K562 (cell line): ENCODE measurements around the gene SND1.

Source experiments
- EZH2 ChIP-seq: IDR thresholded peaks from 2 replicates; pipeline ENCODE4 v1.6.1; 2012; ENCODE audit warnings: low read depth, mild to moderate bottlenecking, inconsistent platforms, low read length, borderline replicate concordance
- FOXM1 ChIP-seq, 2 experiments: fragments of 450-650 bp in 1 of 2; sonication (generic) in 1 of 2; formaldehyde crosslinking in 1 of 2; IDR thresholded peaks; 2 replicates each; pipeline versions ENCODE4 v1.6.1 to v1.9.0; 2017 to 2022; ENCODE audit warnings: low read depth in 2 of 2, mild to moderate bottlenecking in 2 of 2, missing genetic modification reagents in 1 of 2, moderate library complexity in 1 of 2
- IRF2 ChIP-seq: sonication (generic); formaldehyde crosslinking; IDR thresholded peaks from 2 replicates; pipeline ENCODE4 v1.8.1; 2022; ENCODE audit warnings: mild to moderate bottlenecking, missing genetic modification reagents
- MEF2A ChIP-seq: IDR thresholded peaks from 2 replicates; pipeline ENCODE4 v1.6.1; 2011; ENCODE audit warnings: low read depth, mild to moderate bottlenecking, low read length, moderate library complexity; ENCODE audit not compliant: control insufficient read depth
- TAF1 ChIP-seq: IDR thresholded peaks from 2 replicates; pipeline ENCODE4 v1.6.1; 2011; ENCODE audit warnings: mild to moderate bottlenecking, low read length, moderate library complexity; ENCODE audit not compliant: insufficient read depth, control insufficient read depth, severe bottlenecking; ENCODE audit errors: extremely low read depth
- ZBED1 ChIP-seq: IDR thresholded peaks from 2 replicates; pipeline ENCODE4 v1.6.1; 2014

DNA sequence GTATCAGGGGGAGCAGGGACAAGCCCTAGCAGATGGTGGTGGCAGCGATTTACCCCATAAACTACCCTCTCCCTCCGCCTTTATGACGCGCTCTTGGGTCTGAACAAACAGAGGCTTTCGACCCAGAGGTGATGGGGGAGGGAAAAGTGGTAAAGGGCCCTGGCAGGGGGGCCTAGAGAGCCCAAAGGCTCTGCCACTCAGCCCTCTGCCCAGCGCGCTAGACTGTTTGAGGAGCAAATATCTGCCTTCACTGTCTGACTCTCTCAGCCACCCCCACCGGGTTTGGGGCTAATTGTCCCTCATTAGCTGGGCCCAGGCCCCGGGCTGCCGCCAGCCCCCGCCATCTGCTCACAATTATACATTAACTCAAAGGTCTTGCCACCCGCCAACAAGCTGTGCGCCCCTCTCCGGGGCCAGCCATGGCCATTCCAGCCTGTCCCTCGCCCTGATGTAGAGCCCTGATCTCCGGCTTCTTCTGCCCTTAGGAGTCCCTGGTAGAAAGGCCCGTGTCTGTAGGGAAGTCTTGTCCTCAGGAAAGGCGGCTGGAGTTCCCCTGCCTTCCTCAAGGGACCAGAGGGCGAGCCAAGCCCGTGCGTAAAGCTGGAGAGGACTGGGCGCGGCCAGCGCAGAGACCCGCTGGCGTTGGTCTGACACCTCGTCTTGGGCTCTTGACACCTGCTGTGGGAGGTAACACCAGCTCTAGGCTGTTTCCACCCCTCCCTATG lies 32.2 kb upstream of the SND1 start:
- TF ChIP-seq ZBED1 = no peak
- no peak for TF ChIP-seq MEF2A
- TF ChIP-seq EZH2 = no peak
- TF ChIP-seq IRF2 (CRISPR knock-in tag) = no peak
- no peak for TF ChIP-seq TAF1
- TF ChIP-seq FOXM1 (IDR thresholded peaks at IDR 0.05; ENCODE audit: low read depth) = no peak
- TF ChIP-seq FOXM1 (CRISPR knock-in tag; IDR thresholded peaks at IDR 0.05; ENCODE audit: low read depth) = no peak
